NCI-H1436 treated with DMSO at 0.1 percent for 48 hours (cell line): Measurements from ENCODE around the gene ANKZF1.
"Not testable (repeated sequence)": the region's sequence is repeated elsewhere in the genome, so short reads cannot be mapped to it uniquely, and the experiment has no call there.

Experiments
- DNase-seq: peaks from one replicate; lab custom pipeline; 2025; lab: John Stamatoyannopoulos, UW

The ANKZF1 gene

GRCh38 chr2:219254590-219255201 lies 25.1 kb downstream of the ANKZF1 start:
- DNase-seq, result no peak

GRCh38 chr2:219258942-219259341 lies 29.3 kb downstream of the ANKZF1 start:
- not testable (repeated sequence) for DNase-seq

- no peak for DNase-seq
Measured at GRCh38 chr2:219261024-219261855, 31.6 kb downstream of the ANKZF1 start.

GRCh38 chr2:219266232-219266631 lies 36.6 kb downstream of the ANKZF1 start:
- DNase-seq, result no peak

- DNase-seq, result no peak
Measured at GRCh38 chr2:219266886-219267285, 37.3 kb downstream of the ANKZF1 start.

GRCh38 chr2:219268294-219268693 lies 38.7 kb downstream of the ANKZF1 start:
- DNase-seq, result no peak

- DNase-seq, result no peak
Measured at GRCh38 chr2:219269362-219270054, 39.9 kb downstream of the ANKZF1 start.

GRCh38 chr2:219270055-219270372 lies 40.4 kb downstream of the ANKZF1 start:
- no peak for DNase-seq

GRCh38 chr2:219271021-219271420 lies 41.4 kb downstream of the ANKZF1 start:
- DNase-seq, result no peak

GRCh38 chr2:219272356-219272755 lies 42.8 kb downstream of the ANKZF1 start:
- no peak for DNase-seq

GRCh38 chr2:219272995-219273394 lies 43.4 kb downstream of the ANKZF1 start:
- DNase-seq, result no peak

GRCh38 chr2:219273937-219274336 lies 44.3 kb downstream of the ANKZF1 start:
- DNase-seq, result no peak

- DNase-seq, result no peak
Measured at GRCh38 chr2:219274361-219274921, 44.8 kb downstream of the ANKZF1 start.

GRCh38 chr2:219277703-219278654 lies 48.4 kb downstream of the ANKZF1 start:
- DNase-seq, result peak; percentile 45

GRCh38 chr2:219278655-219279150 lies 49.1 kb downstream of the ANKZF1 start:
- no peak for DNase-seq

- DNase-seq, result peak; percentile 86
Measured at GRCh38 chr2:219279151-219279915, 49.7 kb downstream of the ANKZF1 start, which contains the start of gene DNAJB2. Gene DNAJB2, plus strand, starts transcription at chr2:219279366. Its CDS starts 468 bp downstream, at chr2:219279834.

GRCh38 chr2:219279916-219280516 lies 50.4 kb downstream of the ANKZF1 start:
- no peak for DNase-seq

- DNase-seq, result no peak
Measured at GRCh38 chr2:219280651-219281050, 51.0 kb downstream of the ANKZF1 start.

GRCh38 chr2:219281588-219281987 lies 52.0 kb downstream of the ANKZF1 start:
- no peak for DNase-seq

GRCh38 chr2:219282375-219282774 lies 52.8 kb downstream of the ANKZF1 start:
- DNase-seq, result no peak
